ENCODE data around the gene DMRTB1.
A peak's percentile ranks its signal among the peaks of the same experiment; 100 is the strongest.

The DMRTB1 gene

DNA sequence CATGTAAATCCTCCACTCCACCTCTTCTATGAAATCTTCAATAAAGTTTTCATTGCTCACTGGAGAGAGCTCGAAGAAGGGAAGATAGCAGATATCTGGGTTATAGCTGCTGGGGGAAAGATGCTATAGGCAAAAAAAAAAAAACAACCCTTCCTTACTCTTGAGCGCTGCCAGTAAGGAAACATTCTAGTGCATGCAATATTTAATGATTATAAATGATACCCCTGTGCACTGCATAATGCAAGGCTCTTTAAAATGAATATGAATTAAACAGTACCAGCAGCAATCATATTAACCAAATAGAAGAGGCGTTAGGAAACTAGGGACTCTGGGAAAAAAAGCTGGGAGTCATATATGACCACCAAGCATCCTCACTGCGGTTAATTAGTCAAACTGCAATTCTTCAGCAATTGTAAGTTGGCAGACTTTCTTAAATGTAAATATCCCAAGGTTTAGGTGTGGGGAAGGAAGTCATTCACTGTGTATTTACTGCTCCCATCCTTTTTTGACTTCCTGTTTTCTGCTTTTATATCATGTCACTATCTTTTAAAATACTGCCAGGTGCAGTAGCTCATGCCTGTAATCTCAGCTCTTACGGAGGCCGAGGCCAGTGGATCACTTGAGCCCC is 3.7 kb upstream of the DMRTB1 start:
- H3K27me3 ChIP-seq (ENCODE audit: insufficient read depth, low read depth, severe bottlenecking): no peaks in the 10 kb centered on the region
- no peak for DNase-seq
- TF ChIP-seq, protein P1, sequence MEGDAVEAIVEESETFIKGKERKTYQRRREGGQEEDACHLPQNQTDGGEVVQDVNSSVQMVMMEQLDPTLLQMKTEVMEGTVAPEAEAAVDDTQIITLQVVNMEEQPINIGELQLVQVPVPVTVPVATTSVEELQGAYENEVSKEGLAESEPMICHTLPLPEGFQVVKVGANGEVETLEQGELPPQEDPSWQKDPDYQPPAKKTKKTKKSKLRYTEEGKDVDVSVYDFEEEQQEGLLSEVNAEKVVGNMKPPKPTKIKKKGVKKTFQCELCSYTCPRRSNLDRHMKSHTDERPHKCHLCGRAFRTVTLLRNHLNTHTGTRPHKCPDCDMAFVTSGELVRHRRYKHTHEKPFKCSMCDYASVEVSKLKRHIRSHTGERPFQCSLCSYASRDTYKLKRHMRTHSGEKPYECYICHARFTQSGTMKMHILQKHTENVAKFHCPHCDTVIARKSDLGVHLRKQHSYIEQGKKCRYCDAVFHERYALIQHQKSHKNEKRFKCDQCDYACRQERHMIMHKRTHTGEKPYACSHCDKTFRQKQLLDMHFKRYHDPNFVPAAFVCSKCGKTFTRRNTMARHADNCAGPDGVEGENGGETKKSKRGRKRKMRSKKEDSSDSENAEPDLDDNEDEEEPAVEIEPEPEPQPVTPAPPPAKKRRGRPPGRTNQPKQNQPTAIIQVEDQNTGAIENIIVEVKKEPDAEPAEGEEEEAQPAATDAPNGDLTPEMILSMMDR (IDR thresholded peaks at IDR 0.05; ENCODE audit: low read depth, low read length): no peak

DNA sequence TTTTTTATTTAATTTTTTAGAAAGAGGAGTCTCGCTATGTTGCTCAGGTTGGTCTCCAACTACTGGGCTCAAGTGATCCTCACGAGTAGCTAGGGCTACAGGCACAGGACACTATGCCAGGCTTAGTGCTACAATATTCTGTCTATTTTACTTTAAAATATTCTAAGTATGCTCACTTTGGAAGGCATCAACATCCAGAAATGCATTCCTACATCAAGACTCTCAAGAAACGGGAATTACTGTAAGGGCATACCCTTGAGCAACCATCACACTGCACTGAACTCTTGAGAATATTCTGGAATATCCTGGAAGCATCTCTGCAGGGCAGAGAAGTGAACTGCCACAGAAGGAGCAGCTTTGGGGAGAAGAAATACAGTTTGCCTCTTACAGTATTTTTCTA is 565 bp upstream of the DMRTB1 start:
- Histone ChIP-seq H3K36me3 (no peaks in the 10 kb centered on the region), H3K9me3 (ENCODE audit: severe bottlenecking) (no peaks in the 10 kb centered on the region), H3K27me3 (ENCODE audit: insufficient read depth, low read depth, severe bottlenecking) (no peaks in the 10 kb centered on the region), H3K4me3 (ENCODE audit: low read depth, low read length) (no peak overlapping the region), H3K27ac (no peak overlapping the region)
- TF ChIP-seq, protein P1 (IDR thresholded peaks at IDR 0.05; ENCODE audit: low read depth, low read length): no peak
- no peak for DNase-seq

More for the DNA sequence above, 3.7 kb upstream of the DMRTB1 start:
- no peak overlapping the region for H3K27ac ChIP-seq
- H3K36me3 ChIP-seq: no peaks in the 10 kb centered on the region
- no peak overlapping the region for H3K4me3 ChIP-seq (ENCODE audit: low read depth, low read length)
- H3K9me3 ChIP-seq (ENCODE audit: severe bottlenecking): no peaks in the 10 kb centered on the region

DNA sequence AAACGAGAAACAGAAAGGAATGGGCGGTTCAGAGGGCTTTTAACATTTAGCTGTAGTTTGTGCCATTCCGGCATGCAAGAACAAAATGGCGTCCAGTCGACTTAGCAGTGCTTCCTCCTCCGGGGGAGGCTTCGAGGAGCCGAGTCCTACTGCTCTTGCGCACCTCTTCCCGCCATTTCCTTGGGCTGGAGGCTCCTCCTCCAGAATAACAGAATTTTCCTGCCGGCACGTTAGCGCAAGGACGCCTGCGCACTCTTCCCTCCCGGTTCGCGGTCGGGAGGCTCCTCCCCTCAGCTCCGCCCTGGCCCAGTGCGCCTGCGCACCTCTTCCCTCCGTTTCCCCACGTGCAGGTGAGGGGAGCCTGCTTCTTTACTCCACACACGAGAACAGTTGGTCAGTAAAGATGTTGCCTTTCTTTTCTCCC is 1.0 kb downstream of the DMRTB1 start:
- no peaks in the 10 kb centered on the region for H3K27me3 ChIP-seq (ENCODE audit: insufficient read depth, low read depth, severe bottlenecking)
- no peak overlapping the region for H3K4me3 ChIP-seq (ENCODE audit: low read depth, low read length)
- TF ChIP-seq, protein P1 (IDR thresholded peaks at IDR 0.05; ENCODE audit: low read depth, low read length): no peak
- H3K9me3 ChIP-seq (ENCODE audit: severe bottlenecking): no peaks in the 10 kb centered on the region
- H3K36me3 ChIP-seq: no peaks in the 10 kb centered on the region
- no peak for DNase-seq
- no peak overlapping the region for H3K27ac ChIP-seq

DNA sequence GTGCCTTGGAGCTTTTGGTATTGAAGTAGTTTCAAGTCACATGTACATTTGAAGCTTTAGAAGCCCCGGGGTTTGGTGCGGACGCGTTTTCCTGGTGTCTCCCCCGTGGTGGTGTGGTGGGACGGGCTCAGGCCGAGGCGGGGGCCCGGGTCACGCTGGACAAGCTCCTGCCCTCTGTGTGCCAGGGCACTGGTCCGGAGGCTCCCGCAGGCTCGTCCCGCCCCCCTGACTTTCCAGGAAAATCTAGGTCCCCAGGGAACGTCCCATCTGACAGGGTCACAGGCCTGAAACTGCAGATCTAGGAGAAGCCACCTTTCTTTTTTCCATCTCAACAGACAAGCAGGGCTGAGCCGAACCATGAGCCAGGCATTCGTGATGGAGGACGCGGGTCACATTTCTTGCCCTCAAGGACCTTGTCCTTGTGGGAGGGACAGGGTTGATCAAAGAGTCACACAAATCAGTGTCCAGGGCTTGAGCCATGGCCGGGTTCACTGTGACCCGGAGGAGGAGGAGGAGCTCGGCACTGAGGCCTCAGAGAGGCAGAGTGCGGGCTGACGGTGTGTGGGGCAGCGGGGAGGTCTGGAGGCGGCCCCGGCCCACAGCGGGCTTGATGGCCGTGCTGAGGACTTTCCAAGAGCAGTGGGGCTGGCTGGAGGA is 1.6 kb downstream of the DMRTB1 start:
- Histone ChIP-seq H3K36me3 (no peaks in the 10 kb centered on the region), H3K27ac (no peak overlapping the region), H3K27me3 (ENCODE audit: insufficient read depth, low read depth, severe bottlenecking) (no peaks in the 10 kb centered on the region), H3K4me3 (ENCODE audit: low read depth, low read length) (no peak overlapping the region), H3K9me3 (ENCODE audit: severe bottlenecking) (no peaks in the 10 kb centered on the region)
- TF ChIP-seq, protein P1 (IDR thresholded peaks at IDR 0.05; ENCODE audit: low read depth, low read length): no peak
- DNase-seq: no peak

DNA sequence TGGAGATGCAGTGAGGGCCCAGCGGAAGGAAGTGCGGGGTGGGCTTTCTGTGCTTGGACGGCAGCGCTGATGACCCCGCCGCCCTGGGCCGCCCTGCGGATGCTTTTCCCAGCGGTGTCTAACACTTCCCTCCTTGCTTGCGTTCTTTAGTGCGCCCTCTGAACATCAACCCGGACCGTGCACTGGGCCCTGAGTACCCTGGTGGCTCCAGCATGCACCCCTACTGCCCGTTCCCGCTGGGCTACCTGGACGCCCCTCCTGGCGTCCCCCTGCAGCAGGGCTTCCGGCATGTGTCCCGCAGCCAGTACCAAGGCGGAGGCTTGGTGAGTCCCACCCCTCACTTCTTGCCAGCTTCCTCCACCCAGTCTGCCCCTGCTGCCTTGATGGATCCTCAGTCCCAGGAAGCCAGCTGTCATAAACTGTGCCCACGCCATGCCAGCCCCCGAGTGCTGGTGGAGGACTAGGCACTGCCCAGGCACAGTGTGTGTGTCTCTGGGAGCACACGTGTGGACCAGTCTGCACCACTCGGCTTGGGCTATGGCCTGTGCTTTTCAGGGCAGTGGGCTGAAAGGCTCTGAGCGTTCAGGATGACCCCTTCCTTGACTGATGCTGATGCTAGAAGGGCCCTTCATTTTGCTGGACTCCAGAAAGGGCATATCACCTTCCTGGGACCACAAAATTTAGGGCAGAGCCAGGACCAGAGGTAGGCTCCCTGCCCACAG is 2.3 kb downstream of the DMRTB1 start:
- Histone ChIP-seq H3K4me3 (ENCODE audit: low read depth, low read length) (no peak overlapping the region), H3K27ac (peak overlapping the region; percentile 96), H3K36me3 (no peaks in the 10 kb centered on the region), H3K27me3 (ENCODE audit: insufficient read depth, low read depth, severe bottlenecking) (no peaks in the 10 kb centered on the region), H3K9me3 (ENCODE audit: severe bottlenecking) (no peaks in the 10 kb centered on the region)
- DNase-seq: no peak
- TF ChIP-seq, protein P1 (IDR thresholded peaks at IDR 0.05; ENCODE audit: low read depth, low read length): no peak
